ENCODE results near the gene CD74.
A peak's percentile ranks its signal among the peaks of the same experiment; 100 is the strongest.
"Not testable (repeated sequence)": the region's sequence is repeated elsewhere in the genome, so short reads cannot be mapped to it uniquely, and the experiment has no call there.

The CD74 gene

DNA sequence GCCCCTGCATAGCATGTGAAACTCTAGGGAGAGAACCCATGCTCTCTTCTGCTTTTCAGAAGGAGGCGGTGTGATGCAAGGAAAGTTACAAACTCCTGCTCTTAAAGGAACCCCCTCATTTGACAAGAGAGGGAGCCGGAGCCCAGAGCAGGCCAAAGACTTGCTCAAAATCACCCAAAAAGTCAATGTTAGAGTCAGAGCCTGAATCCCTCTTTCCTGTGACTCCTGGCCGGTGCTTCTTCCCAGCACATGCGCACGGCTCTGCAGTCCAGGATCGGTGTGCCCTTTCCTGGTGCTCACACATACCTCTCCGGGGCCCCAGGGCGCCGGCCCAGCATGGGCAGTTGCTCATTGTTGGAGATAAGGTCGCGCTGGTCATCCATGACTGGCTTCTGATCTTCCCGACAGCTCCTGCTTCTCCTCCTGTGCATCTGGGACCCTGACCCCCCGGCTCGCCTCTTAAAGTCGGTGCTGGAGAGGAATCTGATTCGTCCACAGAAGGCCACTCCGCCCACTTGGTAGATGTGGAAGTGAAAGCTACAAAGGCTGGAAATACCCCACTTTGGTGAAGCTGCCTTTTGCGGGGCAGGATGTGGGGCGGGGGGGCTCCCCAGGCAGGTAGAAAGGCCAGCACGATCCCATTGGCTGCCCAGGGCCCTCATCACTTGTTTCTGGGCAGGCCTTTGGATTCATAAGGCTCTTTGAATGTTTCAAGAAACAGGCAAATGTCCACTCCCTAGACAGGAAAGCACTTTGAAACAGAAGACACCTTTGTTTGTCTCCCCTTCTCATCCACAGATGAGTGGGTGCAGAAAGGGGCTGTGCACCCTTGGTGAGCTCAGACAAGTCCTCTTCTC lies at the start of gene CD74:
Gene CD74 (minus strand): TSS at position 592 of the 857 bp plus-strand sequence. CDS start 161 bp downstream, at position 431.
- DNase-seq, result peak in 12 of 14 donors; percentile 20 to 78 (median 58)

DNA sequence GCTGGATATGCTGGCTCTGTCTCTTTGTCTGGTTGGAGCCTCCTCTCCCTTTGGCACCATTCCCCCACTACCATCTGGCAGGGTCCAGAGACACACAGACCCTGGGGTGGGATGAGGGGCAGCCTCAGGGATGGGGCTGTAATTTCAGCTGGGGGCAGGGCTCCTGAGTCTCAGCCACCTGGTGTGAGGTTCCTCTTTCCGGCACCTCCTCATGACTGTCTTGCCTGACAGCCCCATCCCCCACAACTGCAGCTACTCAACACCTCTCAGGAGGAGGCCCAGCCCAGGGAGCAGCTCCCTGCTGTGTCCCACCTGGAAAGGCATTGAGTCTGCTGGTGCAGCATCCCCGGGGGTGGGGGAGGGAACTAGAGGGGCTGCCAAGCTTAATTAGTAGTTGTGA lies 48.5 kb upstream of the CD74 start:
- no peak for DNase-seq

DNA sequence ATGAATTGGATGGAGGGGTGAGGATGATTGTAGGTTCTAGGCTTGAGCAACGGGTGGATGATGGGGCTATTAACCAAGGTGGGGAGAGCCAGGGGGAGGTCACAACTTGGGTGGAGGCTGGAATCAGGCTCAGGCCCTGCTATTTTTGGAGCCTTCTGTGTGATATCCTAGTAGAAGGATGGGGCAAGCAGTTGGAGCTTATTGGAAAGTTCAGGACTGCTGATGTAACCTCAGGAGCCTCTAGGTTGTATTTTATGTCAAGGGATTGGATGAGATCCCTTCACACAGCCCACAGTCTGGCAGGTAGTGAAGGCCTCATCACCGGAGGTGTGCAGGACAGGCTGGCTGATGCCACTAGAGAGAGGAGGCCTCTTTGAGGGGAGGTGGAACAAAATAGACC lies 48.1 kb upstream of the CD74 start:
- no peak for DNase-seq

- DNase-seq, result peak; percentile 3 to 79 (median 32)
These were observed 46.3 kb upstream of the CD74 start for GRCh38 chr5:150458802-150459557.

- DNase-seq, result no peak
These were observed 45.0 kb upstream of the CD74 start for GRCh38 chr5:150457562-150458240.

- DNase-seq, result no peak
These were observed 44.4 kb upstream of the CD74 start for GRCh38 chr5:150457121-150457520.

DNA sequence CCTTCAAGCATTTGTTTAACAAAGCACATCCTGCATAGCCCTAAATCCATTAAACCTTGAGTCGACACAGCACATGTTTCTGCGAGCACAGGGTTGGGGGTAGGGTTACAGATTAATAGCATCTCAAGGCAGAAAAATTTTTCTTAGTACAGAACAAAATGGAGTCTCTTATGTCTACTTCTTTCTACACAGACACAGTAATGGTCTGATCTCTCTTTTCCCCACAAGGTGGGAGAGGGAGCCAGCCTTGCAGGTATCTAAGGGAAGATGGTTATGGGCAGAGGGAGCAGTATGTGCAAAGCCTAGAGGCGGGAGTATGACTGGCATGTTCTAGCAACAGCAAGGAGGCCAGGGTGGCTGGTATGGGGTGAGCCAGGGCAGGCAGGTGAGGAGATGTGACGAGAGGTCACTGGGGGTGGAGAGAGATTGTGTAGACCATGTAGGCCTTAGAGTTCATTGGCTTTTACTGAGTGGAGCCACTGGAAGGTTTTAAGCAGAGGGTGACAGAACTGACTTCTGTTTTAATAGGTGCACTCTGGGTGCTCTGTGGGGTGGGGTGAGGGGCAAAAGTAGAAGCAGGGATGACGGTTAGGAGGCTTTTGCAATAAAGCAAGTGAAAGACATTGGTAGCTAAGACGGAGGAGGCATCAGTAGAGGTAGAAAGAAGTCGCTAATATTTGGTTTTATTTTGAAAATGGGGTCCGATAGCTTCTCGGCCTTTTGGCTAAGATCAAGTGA lies 42.0 kb upstream of the CD74 start:
- no peak for DNase-seq

DNA sequence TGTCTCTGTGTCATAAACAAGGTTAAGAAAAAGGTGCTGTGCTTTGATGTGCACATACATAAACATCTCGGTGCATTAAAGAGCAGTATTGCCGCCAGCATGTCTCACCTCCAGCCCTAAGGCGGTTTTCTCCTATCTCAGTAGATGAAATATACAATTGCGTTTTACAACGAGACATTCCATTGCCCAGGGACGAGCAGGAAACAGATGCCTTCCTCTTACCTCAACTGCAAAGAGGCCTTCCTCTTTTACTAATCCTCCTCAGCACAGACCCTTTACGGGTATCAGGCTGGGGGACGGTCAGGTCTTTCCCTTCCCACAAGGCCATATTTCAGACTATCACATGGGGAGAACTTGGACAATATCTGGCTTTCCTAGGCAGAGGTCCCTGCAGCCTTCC lies 41.3 kb upstream of the CD74 start:
- not testable (repeated sequence) for DNase-seq

DNA sequence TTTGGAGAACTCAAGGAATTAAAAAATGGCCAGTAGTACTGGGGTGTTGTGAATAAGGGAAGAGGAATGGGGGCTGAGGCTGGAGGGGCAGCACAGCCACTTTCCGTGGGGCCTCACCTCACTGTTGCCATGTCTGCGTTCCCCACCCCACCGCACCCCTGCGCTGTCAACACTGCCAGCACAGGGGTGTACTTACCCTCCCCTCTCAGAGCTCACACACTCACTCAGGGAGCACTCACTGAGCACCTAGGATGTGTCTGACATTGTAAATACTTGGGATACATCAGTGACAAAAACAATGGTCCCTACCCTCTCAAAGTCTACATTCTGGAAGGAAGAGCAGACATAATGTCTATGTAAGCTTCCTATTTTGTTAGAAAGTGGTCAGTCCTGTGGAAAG lies 40.2 kb upstream of the CD74 start:
- DNase-seq, result no peak

DNA sequence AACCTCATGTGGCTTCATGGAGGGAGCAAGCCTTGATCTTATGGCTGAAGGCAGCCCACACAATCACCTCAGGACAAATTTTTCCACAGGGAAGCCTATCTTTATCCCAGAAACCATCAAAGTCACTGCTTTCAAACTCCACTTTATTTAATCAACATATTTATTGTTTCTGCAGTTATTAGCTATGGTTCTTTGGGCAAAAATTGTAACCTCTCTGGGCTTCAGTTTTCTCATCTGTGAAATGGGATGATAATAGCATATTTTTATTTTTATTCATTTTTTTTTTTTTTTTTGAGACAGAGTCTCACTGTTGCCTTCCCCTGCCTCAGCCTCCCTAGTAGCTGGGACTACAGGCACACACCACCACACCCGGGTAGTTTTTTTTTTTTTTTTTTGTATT lies 38.9 kb upstream of the CD74 start:
- DNase-seq, result no peak

- peak; percentile 68 to 98 (median 93) for DNase-seq
These were observed 37.0 kb upstream of the CD74 start, which contains the start of gene RPS14 for GRCh38 chr5:150449517-150450339. Gene RPS14 (minus strand): TSS chr5:150449739. CDS start chr5:150447733, 2,006 bp downstream.

GRCh38 chr5:150448952-150449516 lies 36.3 kb upstream of the CD74 start:
- peak in 1 of 14 donors; percentile 42 for DNase-seq

DNA sequence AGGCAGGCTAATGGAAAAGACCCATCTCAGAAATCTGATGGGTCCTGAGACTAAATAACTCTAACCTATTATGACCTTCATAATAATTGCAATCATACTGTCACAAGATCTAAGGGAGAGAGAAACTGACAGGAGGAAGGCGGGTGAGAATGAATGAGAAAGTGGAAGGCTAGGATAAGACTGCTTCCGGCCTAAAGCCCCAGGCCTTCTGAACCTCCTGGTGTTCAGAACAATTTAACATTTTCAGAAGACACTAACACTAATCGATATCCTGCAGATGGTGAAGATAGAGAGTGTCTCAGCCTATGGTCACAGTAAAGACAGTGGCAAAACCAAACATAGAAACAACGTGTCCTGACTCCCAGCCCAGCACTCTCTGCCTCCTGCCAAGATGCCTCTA lies 35.6 kb upstream of the CD74 start:
- no peak for DNase-seq

- no peak for DNase-seq
These were observed 34.5 kb upstream of the CD74 start for GRCh38 chr5:150447188-150447587.

GRCh38 chr5:150446583-150446982 lies 33.9 kb upstream of the CD74 start:
- no peak for DNase-seq

DNA sequence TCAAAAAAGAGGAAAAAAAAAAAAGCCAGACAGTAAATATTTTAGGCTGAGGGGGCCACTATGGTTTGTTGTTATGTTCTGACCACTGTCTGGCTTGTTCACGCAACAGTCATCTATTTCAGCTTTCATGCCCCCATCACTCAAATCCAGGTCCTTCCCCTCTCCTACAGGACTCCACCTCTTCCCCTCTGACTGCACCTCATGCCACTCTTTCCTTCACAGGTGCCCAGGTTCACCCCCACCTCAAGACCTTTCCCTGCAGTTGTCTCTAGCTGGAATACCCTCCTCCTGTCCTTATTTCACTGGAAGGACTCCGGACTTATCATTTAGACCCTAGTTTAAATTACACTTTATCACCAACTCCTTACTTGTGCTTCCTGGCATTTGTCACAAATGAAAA lies 33.4 kb upstream of the CD74 start:
- DNase-seq, result no peak

- DNase-seq, result no peak
These were observed 32.1 kb upstream of the CD74 start for GRCh38 chr5:150444770-150445169.

GRCh38 chr5:150443242-150444075 lies 30.7 kb upstream of the CD74 start:
- DNase-seq, result no peak

DNA sequence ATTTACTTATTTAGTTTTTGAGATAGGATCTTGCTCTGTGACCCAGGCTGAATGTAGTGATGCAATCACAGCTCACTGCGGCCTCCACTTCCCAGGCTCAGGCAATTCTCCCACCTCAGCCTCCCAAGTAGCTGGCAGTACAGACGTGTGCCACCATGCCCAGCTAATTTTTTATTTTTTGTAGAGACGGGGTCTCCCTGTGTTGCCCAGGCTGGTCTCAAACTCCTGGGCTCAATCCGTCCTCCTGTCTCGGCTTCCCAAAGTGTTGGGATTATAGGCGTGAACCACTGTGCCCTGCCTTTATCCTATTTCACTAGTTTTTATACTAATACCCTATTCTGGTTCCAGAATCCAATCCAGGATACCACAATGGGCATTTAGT lies 30.0 kb upstream of the CD74 start:
- DNase-seq, result no peak

All from C1 segment of cervical spinal cord (tissue), 14 donors.